ENCODE results near the gene MTHFD2L.

GRCh38 chr4:74317616-74318246, 159.8 kb downstream of the MTHFD2L start:
- no peak for TF ChIP-seq CTCF (IDR thresholded peaks at IDR 0.05; ENCODE audit: low read length)
- no peak for TF ChIP-seq EZH2phosphoT487 (IDR thresholded peaks at IDR 0.05; ENCODE audit: low read length)

All from MM.1S (cell line).